ENCODE measurements around the gene ANKLE2. TPM values are rescaled to one million over a fixed set of nuclear protein-coding genes. Genes with fewer than 3 reads are reported as not detected.
A peak's percentile ranks its signal among the peaks of the same experiment; 100 is the strongest.

ANKLE2 gene
- polyA plus RNA-seq, 6 donors from 2014 or later: 17.4 to 41.3 (median 27.8) TPM

GRCh38 chr12:132675757-132676432 is 85.7 kb downstream of the ANKLE2 start:
- H3K27me3 Mint-ChIP-seq: no peaks in the 10 kb centered on the region
- ATAC-seq (ENCODE audit: low read depth in 2 of 2): no peak
- no peaks in the 10 kb centered on the region for H3K9me3 Mint-ChIP-seq
- H3K4me1 Mint-ChIP-seq: peaks cover 0 to 12% (median 3%) of the 10 kb centered on the region in 3 donors
- no peak for DNase-seq
- peak overlapping the region in 2 of 6 donors; percentile 28 to 36 for H3K27ac Mint-ChIP-seq
- H3K4me3 Mint-ChIP-seq: no peak overlapping the region
- H3K36me3 Mint-ChIP-seq: peaks cover 25 to 37% of the 10 kb centered on the region in 2 donors

Other genes starting within 250 kb of the ANKLE2 start
- gene LRCOL1, start 151.2 kb downstream of the ANKLE2 start, polyA plus RNA-seq (ENCODE audit: low read depth in 6 of 6): not detected
- gene P2RX2, start 143.1 kb downstream of the ANKLE2 start, polyA plus RNA-seq (ENCODE audit: low read depth in 6 of 6): not detected
- gene POLE, start 74.5 kb downstream of the ANKLE2 start, polyA plus RNA-seq (ENCODE audit: low read depth in 6 of 6): 1 to 10 TPM in 5 of 6 donors, not detected in 1; 1.7 to 8.2 (median 2.6) TPM
- gene PXMP2, start 74.2 kb downstream of the ANKLE2 start, polyA plus RNA-seq (ENCODE audit: low read depth in 6 of 6): 10 to 100 TPM in 1 of 6 donors, 1 to 10 TPM in 5; 6.2 to 10.4 (median 7.9) TPM
- 10 to 100 TPM; 13.0 to 34.0 (median 23.8) TPM for gene PGAM5, start 51.0 kb downstream of the ANKLE2 start, polyA plus RNA-seq (ENCODE audit: low read depth in 6 of 6)
- 10 to 100 TPM in 1 of 6 donors, 1 to 10 TPM in 4, under 1 TPM in 1; 0.17 to 13.6 (median 4.8) TPM for gene GOLGA3, start 67.0 kb upstream of the ANKLE2 start, polyA plus RNA-seq (ENCODE audit: low read depth in 6 of 6)
- 10 to 100 TPM; 15.3 to 27.8 (median 21.1) TPM for gene CHFR, start 125.8 kb upstream of the ANKLE2 start, polyA plus RNA-seq (ENCODE audit: low read depth in 6 of 6)
- 1 to 10 TPM in 5 of 6 donors, under 1 TPM in 1; 1.00 to 3.9 (median 2.1) TPM for gene ZNF605, start 194.5 kb upstream of the ANKLE2 start, polyA plus RNA-seq (ENCODE audit: low read depth in 6 of 6)
- gene ZNF26, start 224.5 kb upstream of the ANKLE2 start, polyA plus RNA-seq (ENCODE audit: low read depth in 6 of 6): 10 to 100 TPM; 13.3 to 29.2 (median 17.9) TPM

Data from naive B cell (primary cell).